Testis (tissue), 3 donors: ENCODE results near the gene LRP2. TPM values are rescaled to one million over a fixed set of nuclear protein-coding genes. Genes with fewer than 3 reads are reported as not detected.

Experiments used
- DNase-seq: peaks from one replicate; pipeline ENCODE4 v3.0.0-alpha.2; 2019
- H3K27ac ChIP-seq, 2 donors: fragments of 200-600 bp; sonication (generic); one replicate each; pipeline ENCODE4 v1.5.1; 2019
- H3K27me3 ChIP-seq: fragments of 200-600 bp; sonication (generic); one replicate; pipeline ENCODE4 v1.5.1; 2019
- H3K36me3 ChIP-seq: fragments of 200-600 bp; sonication (generic); one replicate; pipeline ENCODE4 v1.5.1; 2017; ENCODE audit warnings: low read depth; ENCODE audit errors: missing control alignments
- H3K4me1 ChIP-seq: fragments of 200-600 bp; sonication (generic); one replicate; pipeline ENCODE4 v1.5.1; 2019
- H3K4me3 ChIP-seq, 2 donors: fragments of 200-600 bp; sonication (generic); one replicate each; pipeline ENCODE4 v1.5.1; 2017 to 2019
- H3K9me3 ChIP-seq: fragments of 200-600 bp; sonication (generic); one replicate; pipeline ENCODE4 v1.5.1; 2017
- POLR2A ChIP-seq: fragments of 450-650 bp; IDR thresholded peaks from one replicate; pipeline ENCODE4 v1.6.1; 2017; ENCODE audit warnings: antibody characterized with exemption, mild to moderate bottlenecking, moderate library complexity
- whole genome bisulfite sequencing, 2 donors: methylation state at CpG; one replicate each; pipeline ENCODE4 v1.1.5; 2018; 5-methylcytosine and 5-hydroxymethylcytosine counted together
- intact Hi-C: fragments of 100-400 bp; cut with DNase I; formaldehyde crosslinking; loops from one replicate; pipeline ENCODE4 v1.15.1; 2023; ENCODE audit warnings: low total_unique reads
- polyA plus RNA-seq: library from polyadenylated mRNA; stranded (reverse); fragments of 350-450 nt; fragmentation: Illumina TruSeq; extraction: RNeasy Lipid Tissue Mini Kit (QIAGEN cat#74804); gene quantifications from one replicate; pipeline ENCODE4 v1.2.3, GENCODE V29; 2014; ENCODE audit warnings: low read depth, low replicate concordance; ENCODE audit not compliant: insufficient read depth
- total RNA-seq, 2 donors: library from RNA; depleted of rRNA; stranded (reverse); fragments of >200 nt; gene quantifications; one replicate each; pipeline ENCODE4 v1.2.3, GENCODE V29; 2016
- TF ChIP-seq, protein P1 (sequence below), 3 experiments: fragments of 450-650 bp in 2 of 3; fragments of 200-600 bp in 1 of 3; sonication (generic) in 1 of 3; IDR thresholded peaks; one replicate each; pipeline ENCODE4 v1.5.1; 2016 to 2019; ENCODE audit warnings: antibody characterized with exemption in 3 of 3, mild to moderate bottlenecking in 2 of 3, moderate library complexity in 1 of 3

Gene LRP2
- total and polyA plus RNA-seq, 3 donors from 2014 or later, result 3.0 to 9.3 (median 4.1) TPM

GRCh38 chr2:169362894-169363559, 693 bp upstream of the LRP2 start:
- 2% methylated on average over 24 of the region's 24 CpGs for WGBS, 2 donors
- no peaks in the 10 kb centered on the region for H3K27me3 ChIP-seq
- intact Hi-C loops, result no loop called here

DNA sequence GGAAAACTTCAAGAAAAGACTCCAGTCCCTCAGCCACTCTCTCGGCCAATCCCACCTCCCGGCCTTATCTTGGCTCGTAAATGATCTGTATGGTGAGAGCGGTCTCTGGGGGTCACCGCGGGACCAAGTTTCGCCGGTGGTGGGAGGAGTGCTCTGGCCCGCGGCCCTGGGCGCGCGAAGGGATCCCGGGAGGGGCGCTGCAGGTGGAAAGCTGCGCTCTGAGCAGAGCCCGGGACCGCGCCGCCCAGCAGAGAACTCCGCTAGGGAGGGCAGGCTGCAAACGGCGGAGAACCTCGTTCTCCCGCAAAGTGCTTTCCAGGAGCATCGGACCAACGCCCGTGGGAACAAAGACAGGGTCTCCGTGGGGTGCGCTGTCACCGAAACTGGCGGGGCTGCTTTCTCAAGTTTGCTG, 622 bp downstream of the LRP2 start:
- H3K4me1 ChIP-seq, result peaks cover 25% of the 10 kb centered on the region
- no peak overlapping the region for H3K27ac ChIP-seq
- H3K36me3 ChIP-seq, result no peaks in the 10 kb centered on the region
- H3K4me3 ChIP-seq, result peak overlapping the region; percentile 13 to 61
- 0% methylated on average over 32 of the region's 32 CpGs; no CpG with 5 or more reads in 1 of the 2 donors for WGBS, 2 donors
- no peaks in the 10 kb centered on the region for H3K9me3 ChIP-seq
- TF ChIP-seq POLR2A, result no peak
- TF ChIP-seq, protein P1, sequence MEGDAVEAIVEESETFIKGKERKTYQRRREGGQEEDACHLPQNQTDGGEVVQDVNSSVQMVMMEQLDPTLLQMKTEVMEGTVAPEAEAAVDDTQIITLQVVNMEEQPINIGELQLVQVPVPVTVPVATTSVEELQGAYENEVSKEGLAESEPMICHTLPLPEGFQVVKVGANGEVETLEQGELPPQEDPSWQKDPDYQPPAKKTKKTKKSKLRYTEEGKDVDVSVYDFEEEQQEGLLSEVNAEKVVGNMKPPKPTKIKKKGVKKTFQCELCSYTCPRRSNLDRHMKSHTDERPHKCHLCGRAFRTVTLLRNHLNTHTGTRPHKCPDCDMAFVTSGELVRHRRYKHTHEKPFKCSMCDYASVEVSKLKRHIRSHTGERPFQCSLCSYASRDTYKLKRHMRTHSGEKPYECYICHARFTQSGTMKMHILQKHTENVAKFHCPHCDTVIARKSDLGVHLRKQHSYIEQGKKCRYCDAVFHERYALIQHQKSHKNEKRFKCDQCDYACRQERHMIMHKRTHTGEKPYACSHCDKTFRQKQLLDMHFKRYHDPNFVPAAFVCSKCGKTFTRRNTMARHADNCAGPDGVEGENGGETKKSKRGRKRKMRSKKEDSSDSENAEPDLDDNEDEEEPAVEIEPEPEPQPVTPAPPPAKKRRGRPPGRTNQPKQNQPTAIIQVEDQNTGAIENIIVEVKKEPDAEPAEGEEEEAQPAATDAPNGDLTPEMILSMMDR (IDR thresholded peaks at IDR 0.05), result no peak
- H3K27me3 ChIP-seq, result no peaks in the 10 kb centered on the region
- intact Hi-C loops, result no loop called here
- DNase-seq, result peak; percentile 42

More at GRCh38 chr2:169362894-169363559, 693 bp upstream of the LRP2 start:
- Histone ChIP-seq H3K36me3 (no peaks in the 10 kb centered on the region), H3K9me3 (no peaks in the 10 kb centered on the region), H3K27ac (no peak overlapping the region), H3K4me3 (peak overlapping the region in 1 of 2 donors; percentile 61), H3K4me1 (peaks cover 25% of the 10 kb centered on the region)
- DNase-seq, result no peak
- no peak for TF ChIP-seq POLR2A
- TF ChIP-seq, protein P1 (IDR thresholded peaks at IDR 0.05), result no peak

DNA sequence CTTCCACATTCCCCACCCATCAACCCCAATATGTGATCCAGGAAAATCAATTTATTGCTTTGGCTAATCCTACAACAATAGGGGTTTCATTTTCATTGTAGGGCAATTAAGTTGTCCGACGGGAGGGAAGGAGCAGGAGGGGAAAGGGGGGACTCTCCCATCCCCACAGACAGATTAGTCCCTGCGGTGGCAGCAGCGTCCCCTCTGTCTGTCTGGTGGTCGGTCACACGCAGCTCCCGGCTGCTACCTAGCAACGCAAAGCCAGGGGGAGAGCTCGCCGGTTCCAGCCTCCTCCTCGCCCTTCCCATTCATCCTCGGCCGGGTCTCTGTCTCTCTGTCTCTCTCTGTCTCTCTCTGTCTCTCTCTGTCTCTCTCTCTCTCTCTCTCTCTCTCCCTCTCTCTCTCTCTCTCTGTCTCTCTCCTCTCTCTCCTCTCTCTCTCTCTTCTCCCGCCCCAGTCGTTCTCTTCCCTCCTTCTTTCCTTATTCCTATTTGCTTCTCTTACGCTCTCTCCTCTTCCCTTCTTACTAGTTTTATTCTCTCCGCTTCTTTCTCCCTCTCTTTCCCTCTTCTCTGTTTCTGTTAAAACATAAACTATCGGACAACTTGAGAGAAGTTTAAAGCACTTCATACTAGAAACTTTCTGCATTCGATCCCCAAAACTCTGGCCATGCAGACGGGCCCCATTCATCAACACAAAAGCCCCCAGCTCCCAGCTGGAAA, 1.2 kb downstream of the LRP2 start:
- WGBS, 2 donors, result 5 to 7% methylated on average over 20 of the region's 20 CpGs
- TF ChIP-seq, protein P1 (IDR thresholded peaks at IDR 0.05), result no peak
- no peak for TF ChIP-seq POLR2A
- Histone ChIP-seq H3K36me3 (no peaks in the 10 kb centered on the region), H3K27me3 (no peaks in the 10 kb centered on the region), H3K27ac (no peak overlapping the region), H3K4me3 (peak overlapping the region; percentile 13 to 61), H3K9me3 (no peaks in the 10 kb centered on the region), H3K4me1 (peaks cover 25% of the 10 kb centered on the region)
- peak; percentile 41 for DNase-seq
- intact Hi-C loops, result no loop called here

- no peaks in the 10 kb centered on the region for H3K9me3 ChIP-seq
- H3K27me3 ChIP-seq, result no peaks in the 10 kb centered on the region
- intact Hi-C loops, result no loop called here
- H3K27ac ChIP-seq, result no peak overlapping the region
- no peak for DNase-seq
- WGBS, 2 donors, result 92 to 94% methylated on average over 2 of the region's 2 CpGs
- peaks cover 9% of the 10 kb centered on the region for H3K4me1 ChIP-seq
- H3K4me3 ChIP-seq, result no peak overlapping the region
- TF ChIP-seq, protein P1 (IDR thresholded peaks at IDR 0.05), result no peak
- TF ChIP-seq POLR2A, result no peak
- no peaks in the 10 kb centered on the region for H3K36me3 ChIP-seq
Observed at GRCh38 chr2:169358016-169358415, 4.3 kb downstream of the LRP2 start.
